ENCODE results near the gene SLC22A1. TPM values are rescaled to one million over a fixed set of nuclear protein-coding genes. Genes with fewer than 3 reads are reported as not detected.

The SLC22A1 gene
- total RNA-seq, 1 experiment from 2014 or later = 0.56 TPM

- no peak for DNase-seq (ENCODE audit: low spot score)
Measured at GRCh38 chr6:160170018-160170680, 48.5 kb downstream of the SLC22A1 start.

GRCh38 chr6:160172704-160173103 is 51.1 kb downstream of the SLC22A1 start:
- no peak for DNase-seq (ENCODE audit: low spot score)

- DNase-seq (ENCODE audit: low spot score) = no peak
Measured at GRCh38 chr6:160173806-160174527, 52.4 kb downstream of the SLC22A1 start.

- DNase-seq (ENCODE audit: low spot score) = no peak
Measured at GRCh38 chr6:160174681-160175080, 53.1 kb downstream of the SLC22A1 start.

GRCh38 chr6:160177220-160177619 is 55.6 kb downstream of the SLC22A1 start:
- no peak for DNase-seq (ENCODE audit: low spot score)

GRCh38 chr6:160178271-160178670 is 56.7 kb downstream of the SLC22A1 start:
- no peak for DNase-seq (ENCODE audit: low spot score)

GRCh38 chr6:160180706-160181105 is 59.1 kb downstream of the SLC22A1 start:
- DNase-seq (ENCODE audit: low spot score) = no peak

- DNase-seq (ENCODE audit: low spot score) = no peak
Measured at GRCh38 chr6:160188773-160189172, 67.2 kb downstream of the SLC22A1 start.

GRCh38 chr6:160190081-160190480 is 68.5 kb downstream of the SLC22A1 start:
- DNase-seq (ENCODE audit: low spot score) = no peak

GRCh38 chr6:160190973-160191372 is 69.4 kb downstream of the SLC22A1 start:
- DNase-seq (ENCODE audit: low spot score) = no peak

GRCh38 chr6:160192840-160193239 is 71.2 kb downstream of the SLC22A1 start:
- no peak for DNase-seq (ENCODE audit: low spot score)

- no peak for DNase-seq (ENCODE audit: low spot score)
Measured at GRCh38 chr6:160194808-160195207, 73.2 kb downstream of the SLC22A1 start.

- DNase-seq (ENCODE audit: low spot score) = no peak
Measured at GRCh38 chr6:160197662-160198061, 76.0 kb downstream of the SLC22A1 start.

- peak; percentile 40 for DNase-seq (ENCODE audit: low spot score)
Measured at GRCh38 chr6:160198606-160199211, 77.1 kb downstream of the SLC22A1 start.

GRCh38 chr6:160201061-160201460 is 79.4 kb downstream of the SLC22A1 start:
- DNase-seq (ENCODE audit: low spot score) = no peak

- no peak for DNase-seq (ENCODE audit: low spot score)
Measured at GRCh38 chr6:160202411-160202810, 80.8 kb downstream of the SLC22A1 start.

- no peak for DNase-seq (ENCODE audit: low spot score)
Measured at GRCh38 chr6:160203076-160203475, 81.5 kb downstream of the SLC22A1 start.

- no peak for DNase-seq (ENCODE audit: low spot score)
Measured at GRCh38 chr6:160203522-160203921, 81.9 kb downstream of the SLC22A1 start.

GRCh38 chr6:160203953-160204352 is 82.3 kb downstream of the SLC22A1 start:
- DNase-seq (ENCODE audit: low spot score) = no peak

- no peak for DNase-seq (ENCODE audit: low spot score)
Measured at GRCh38 chr6:160204710-160205109, 83.1 kb downstream of the SLC22A1 start.

- no peak for DNase-seq (ENCODE audit: low spot score)
Measured at GRCh38 chr6:160207618-160208017, 86.0 kb downstream of the SLC22A1 start.

All from HT-29 (cell line).